GM18499 (cell line): ENCODE data around the gene CIAO2A.
"Not testable (repeated sequence)": the region's sequence is repeated elsewhere in the genome, so short reads cannot be mapped to it uniquely, and the experiment has no call there.

ENCODE experiments used
- ATAC-seq: cut with Tn5 transposase; IDR thresholded peaks from one replicate; pipeline ENCODE4 v1.9.1; 2021; ENCODE audit warnings: moderate number of reproducible peaks; ENCODE audit not compliant: insufficient read depth, unreplicated experiment

CIAO2A gene

DNA sequence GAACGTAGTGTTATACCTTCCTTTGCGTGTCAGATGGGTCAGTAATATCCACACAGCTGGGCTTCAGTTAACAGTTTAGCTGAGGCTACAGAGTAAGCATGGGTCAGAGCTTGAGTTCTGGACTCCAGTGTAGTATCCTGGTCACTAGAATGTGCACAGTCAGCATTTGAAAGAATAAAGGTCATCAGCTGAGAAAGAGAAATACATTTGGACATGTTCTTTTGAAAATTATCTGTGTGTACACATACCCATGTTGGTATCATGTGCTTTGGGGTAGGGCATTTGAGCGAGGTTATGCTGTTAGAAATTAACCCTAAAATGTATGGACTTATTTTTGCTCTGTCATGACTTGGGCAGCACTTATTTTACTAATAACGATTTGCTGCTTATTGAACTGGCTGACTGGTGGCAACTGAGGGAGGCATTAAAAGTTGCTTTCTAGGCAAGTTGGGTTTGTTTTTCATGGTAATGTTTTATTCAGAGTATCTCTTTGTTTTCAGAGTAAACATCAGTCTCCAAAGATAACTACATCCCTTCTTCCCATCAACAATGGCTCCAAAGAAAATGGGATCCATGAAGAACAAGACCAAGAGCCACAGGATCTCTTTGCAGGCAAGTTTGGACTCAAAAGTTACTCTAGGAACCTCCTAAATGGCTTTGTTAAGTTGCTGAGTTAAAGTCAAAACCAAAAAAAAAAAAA, 18.6 kb upstream of the CIAO2A start:
- no peak for ATAC-seq

GRCh38 chr15:64111679-64112050, 18.0 kb upstream of the CIAO2A start:
- ATAC-seq: no peak

DNA sequence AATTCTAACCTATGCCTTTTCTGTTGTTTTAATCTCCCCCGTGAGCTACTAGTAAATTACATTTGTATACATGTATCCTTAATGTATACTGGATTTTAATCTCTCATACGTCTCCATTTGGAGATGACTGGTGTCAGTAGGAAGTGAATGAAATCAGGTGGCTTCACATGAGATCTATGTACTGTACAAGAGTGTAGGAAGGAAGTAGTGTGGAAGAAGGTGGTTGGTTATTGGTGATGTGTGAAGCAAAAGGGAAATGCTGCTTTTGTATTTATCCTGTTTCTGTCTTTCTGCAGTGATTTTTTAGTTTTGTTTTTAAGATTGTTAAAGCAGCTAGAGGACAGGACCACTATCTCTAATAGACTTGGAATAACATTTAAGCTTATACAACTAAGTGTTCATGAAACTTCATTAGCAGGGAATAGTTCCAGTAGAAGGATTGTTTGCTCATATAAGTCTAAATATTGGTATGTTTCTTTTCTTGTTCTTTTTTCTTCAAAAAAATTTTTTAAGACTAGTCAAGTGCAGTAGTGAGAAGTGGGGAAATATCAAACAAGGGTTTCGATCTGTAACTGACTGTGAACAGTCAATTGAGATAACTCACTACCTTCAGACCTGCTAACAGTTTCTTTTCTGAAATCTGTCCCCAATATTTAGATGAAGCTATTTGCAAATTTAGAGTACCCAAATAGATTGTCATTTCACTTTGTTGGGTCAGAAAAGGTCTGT, 17.5 kb upstream of the CIAO2A start:
- ATAC-seq: no peak

DNA sequence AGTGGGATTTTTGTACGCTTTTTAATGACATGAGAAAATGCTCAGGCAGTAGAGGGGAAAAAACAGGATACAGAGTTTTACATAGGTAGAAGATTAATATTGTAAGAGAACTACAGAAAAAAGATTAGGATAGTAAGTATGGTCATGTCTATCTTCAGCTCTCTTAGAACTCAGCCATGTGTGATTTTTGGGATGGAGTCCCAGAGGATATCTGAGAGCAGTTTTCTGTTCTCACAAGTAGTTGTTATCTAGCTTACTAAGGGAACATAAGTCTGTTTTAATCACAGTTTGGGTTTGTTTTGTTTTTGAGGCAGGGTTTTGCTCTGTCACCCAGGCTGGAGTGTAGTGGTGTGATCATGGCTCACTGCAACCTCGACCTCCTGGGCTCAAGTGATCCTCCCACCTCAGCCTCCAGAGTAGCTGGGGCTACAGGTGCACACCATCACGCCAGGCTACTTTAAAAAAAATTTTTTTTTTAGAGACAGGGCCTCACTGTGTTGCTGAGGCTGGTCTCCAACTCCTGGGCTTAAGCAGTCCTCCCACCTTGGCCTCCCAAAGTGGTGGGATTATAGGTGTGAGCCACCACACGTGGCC, 16.6 kb upstream of the CIAO2A start:
- not testable (repeated sequence) for ATAC-seq

DNA sequence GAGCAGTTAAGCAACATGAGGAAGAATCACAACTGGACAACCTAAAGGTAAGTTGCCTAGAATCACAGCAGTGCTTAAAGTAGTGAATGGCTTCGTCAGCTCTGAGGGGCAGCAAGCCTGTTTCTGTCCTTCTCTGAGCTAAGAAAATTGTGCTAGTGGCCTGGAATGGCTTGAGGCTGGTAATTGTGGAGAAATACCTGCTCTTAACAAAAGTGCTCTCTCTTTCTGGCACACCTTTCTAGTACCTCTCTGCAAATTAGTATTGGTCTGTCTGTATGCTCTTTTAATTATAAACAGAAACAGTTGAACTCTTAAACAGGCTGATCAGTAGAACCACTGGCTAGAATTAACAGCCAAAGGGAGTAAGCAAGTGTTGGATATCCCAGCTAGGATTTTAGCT, 13.7 kb upstream of the CIAO2A start:
- no peak for ATAC-seq

DNA sequence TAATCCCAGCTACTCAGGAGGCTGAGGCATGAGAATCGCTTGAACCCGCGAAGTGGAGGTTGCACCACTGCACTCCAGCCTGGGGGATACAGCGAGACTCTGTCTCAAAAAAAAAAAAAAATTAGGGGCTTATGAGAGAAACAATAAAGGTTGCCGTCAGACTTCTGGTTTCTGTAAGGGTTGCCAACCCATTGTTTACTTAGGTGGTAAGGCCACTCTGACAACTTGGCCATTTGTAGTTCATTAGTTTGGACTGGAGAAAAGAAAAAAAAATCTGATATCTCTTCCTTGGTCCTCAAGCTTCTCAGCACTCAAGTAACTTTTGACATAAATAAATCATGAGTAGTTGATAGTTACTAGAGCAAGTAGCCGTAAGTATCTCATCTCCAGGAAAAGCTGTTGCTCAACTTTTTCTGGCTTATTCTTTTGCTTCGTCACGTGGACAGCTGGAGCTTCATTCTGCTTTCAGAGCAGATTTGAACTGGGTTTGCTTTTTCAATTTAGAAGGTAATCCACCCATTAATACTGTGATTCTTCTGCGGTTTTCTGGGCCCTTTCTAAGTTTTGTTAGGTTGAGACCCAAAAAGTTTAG, 11.6 kb upstream of the CIAO2A start:
- ATAC-seq: no peak

DNA sequence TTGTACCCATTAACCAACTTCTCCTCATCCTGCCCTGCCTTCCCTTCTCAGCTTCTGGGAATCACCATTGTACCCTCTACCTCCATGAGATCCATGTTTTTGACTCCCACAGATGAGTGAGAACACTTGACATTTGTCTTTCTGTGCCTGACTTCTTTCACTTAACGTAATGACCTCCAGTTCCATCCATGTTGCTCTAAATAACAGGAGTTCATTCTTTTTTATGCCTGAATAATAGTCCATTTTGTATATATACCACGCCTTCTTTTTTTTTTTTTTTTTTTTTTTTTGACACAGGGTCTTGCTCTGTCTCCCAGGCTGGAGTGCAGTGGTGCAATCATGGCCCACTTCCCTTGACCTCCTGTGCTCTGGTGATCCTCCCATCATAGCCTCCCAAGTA, 8.9 kb upstream of the CIAO2A start:
- ATAC-seq: no peak

- no peak for ATAC-seq
Observed at GRCh38 chr15:64100958-64101357, 7.3 kb upstream of the CIAO2A start.

- no peak for ATAC-seq
Observed at GRCh38 chr15:64099379-64099778, 5.7 kb upstream of the CIAO2A start.

GRCh38 chr15:64096668-64097384, 3.2 kb upstream of the CIAO2A start:
- no peak for ATAC-seq

GRCh38 chr15:64095795-64096667, 2.4 kb upstream of the CIAO2A start, which contains the start of gene SNX1:
Gene SNX1, plus strand, starts transcription at chr15:64095982. Its CDS starts 32 bp downstream, at chr15:64096014.
- ATAC-seq: no peak

GRCh38 chr15:64095431-64095794, 1.8 kb upstream of the CIAO2A start:
- ATAC-seq: no peak

DNA sequence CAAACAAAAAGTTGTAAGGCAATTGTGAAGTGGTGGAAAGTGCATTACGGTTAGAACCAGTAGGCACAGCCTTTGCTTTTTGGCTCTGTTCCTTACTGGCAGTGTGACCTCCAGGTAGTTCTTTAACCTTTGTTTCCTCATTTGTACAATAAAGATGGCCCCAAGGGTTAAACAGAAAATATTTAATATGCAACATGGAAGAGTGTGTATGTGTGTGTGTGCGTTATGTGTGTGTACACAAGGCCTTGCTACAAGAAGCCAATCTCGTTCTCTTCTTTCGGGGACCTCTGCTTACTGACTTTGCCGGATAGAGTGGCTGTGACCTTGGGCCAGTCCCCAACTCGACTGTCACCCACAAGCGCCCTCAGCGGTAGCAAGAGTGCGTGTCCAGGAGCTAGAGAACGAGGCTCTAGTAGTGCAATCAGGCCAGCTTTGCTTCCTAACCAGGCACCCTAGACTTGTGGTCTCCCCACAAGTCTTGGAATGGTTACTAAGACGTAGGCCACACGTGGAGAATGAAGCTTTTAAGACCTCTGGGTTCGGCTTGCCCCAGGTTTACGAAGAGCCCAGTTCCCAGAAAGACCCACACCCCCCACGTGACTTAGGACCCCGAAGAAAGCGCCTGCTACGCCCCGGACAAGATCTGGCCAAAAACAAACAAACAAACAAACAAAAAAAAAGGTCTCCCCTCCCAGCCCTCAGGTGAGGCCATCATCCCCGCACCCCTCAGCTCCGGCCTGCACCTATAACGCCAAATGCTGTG, 593 bp downstream of the CIAO2A start:
- ATAC-seq: no peak

GRCh38 chr15:64092075-64092820, 1.4 kb downstream of the CIAO2A start:
- no peak for ATAC-seq

DNA sequence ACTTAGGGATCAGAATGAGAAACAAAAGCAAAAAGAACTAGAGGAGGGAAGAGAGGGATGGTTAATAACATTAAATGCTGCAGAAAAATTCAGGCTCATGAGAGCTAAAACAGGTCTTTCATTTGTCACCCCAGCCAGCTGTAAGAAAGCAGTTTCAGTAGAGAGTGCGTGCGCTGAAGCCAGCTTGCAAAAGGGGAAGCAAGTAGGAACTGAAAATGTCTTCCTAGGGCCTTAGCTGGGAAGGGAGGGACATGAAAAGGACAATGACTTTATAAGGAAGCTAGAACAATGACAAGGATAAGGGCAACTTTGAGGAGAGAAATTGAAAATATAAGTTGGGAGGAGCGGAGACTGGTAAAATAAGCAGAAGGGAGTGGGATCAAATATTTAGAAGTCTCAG, 3.1 kb downstream of the CIAO2A start:
- ATAC-seq: no peak

- no peak for ATAC-seq
Observed at GRCh38 chr15:64089543-64090280, 3.9 kb downstream of the CIAO2A start.

DNA sequence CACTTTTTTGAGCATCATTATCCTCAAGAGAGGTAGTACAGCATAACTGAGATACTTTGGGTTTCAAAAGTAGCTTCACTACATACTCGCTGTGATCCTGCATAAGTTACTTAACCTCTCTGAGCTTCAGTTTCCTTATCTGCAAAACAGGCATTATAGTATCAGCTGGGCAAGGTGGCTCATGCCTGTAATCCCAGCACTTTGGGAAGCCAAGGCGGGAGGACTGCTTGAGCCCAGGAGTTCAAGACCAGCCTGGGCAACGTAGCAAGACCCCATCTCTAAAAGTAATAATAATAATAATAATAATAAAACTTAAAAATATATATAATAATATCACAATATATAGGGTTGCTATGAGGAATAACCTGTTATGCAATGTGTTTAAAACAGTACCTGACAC, 10.9 kb downstream of the CIAO2A start:
- ATAC-seq: no peak

GRCh38 chr15:64073496-64073895, 20.1 kb downstream of the CIAO2A start:
- ATAC-seq: not testable (repeated sequence)
